Body of pancreas (tissue), 4 donors: ENCODE results near the gene OAS1.

Source experiments
- POLR2A ChIP-seq, 3 donors: fragments of 450-650 bp; IDR thresholded peaks; one replicate each; pipeline ENCODE4 v1.6.1; 2016; ENCODE audit warnings: antibody characterized with exemption in 3 of 3, mild to moderate bottlenecking in 2 of 3
- TF ChIP-seq, protein P1 (sequence below), 7 experiments: fragments of 450-650 bp in 4 of 7; fragments of 200-600 bp in 3 of 7; sonication (generic) in 3 of 7; IDR thresholded peaks; one replicate each; pipeline ENCODE4 v1.5.1; 2016 to 2019; ENCODE audit warnings: antibody characterized with exemption in 7 of 7

DNA sequence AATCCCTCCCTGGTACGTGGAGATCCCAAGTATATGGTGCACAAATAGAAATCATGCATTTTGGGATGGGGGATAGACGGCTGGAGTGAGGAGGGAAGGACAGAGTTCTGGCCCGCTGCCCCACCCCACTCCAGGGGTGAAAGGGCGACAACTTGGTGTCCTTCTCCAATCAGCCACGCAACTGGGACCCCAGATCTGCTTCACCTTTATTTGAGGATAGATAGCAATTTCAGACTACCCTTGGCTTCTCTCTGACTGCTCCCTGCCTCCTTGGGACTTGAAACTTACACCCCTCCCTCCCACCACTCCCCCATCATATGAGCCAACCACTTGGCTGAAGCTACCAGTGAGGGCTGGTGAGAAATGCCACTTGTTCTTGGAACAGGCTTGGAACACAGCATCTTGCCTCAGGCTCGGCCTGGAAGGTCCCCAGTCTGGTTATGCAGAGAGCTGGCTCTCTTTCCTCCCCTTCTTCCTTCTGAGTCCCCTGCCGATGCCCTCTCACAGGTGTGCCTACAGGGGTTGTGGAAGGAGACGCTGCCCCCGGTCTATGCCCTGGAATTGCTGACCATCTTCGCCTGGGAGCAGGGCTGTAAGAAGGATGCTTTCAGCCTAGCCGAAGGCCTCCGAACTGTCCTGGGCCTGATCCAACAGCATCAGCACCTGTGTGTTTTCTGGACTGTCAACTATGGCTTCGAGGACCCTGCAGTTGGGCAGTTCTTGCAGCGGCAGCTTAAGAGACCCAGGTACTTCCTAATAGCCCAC, 39.7 kb downstream of the OAS1 start:
- TF ChIP-seq POLR2A (IDR thresholded peaks at IDR 0.05) = no peak
- TF ChIP-seq, protein P1, sequence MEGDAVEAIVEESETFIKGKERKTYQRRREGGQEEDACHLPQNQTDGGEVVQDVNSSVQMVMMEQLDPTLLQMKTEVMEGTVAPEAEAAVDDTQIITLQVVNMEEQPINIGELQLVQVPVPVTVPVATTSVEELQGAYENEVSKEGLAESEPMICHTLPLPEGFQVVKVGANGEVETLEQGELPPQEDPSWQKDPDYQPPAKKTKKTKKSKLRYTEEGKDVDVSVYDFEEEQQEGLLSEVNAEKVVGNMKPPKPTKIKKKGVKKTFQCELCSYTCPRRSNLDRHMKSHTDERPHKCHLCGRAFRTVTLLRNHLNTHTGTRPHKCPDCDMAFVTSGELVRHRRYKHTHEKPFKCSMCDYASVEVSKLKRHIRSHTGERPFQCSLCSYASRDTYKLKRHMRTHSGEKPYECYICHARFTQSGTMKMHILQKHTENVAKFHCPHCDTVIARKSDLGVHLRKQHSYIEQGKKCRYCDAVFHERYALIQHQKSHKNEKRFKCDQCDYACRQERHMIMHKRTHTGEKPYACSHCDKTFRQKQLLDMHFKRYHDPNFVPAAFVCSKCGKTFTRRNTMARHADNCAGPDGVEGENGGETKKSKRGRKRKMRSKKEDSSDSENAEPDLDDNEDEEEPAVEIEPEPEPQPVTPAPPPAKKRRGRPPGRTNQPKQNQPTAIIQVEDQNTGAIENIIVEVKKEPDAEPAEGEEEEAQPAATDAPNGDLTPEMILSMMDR (IDR thresholded peaks at IDR 0.05) = no peak
